ENCODE results near the gene SLC25A19. TPM values are rescaled to one million over a fixed set of nuclear protein-coding genes. Genes with fewer than 3 reads are reported as not detected.

Gene SLC25A19
- 16.2 to 19.6 TPM (median 18.6 TPM) in 5 replicates for total RNA-seq (2022; extraction: Qiagen RNA extraction; ENCODE audit: low read depth)

GRCh38 chr17:75289115-75289831, at the start of gene SLC25A19:
Gene SLC25A19, minus strand, starts transcription at chr17:75289433. Its CDS starts 2,669 bp downstream, at chr17:75286764.

GRCh38 chr17:75270966-75271232, 18.3 kb downstream of the SLC25A19 start, which contains the start of gene MIF4GD:
Gene MIF4GD, minus strand, starts transcription at chr17:75271231. Its CDS starts 1,036 bp downstream, at chr17:75270195.

GRCh38 chr17:75261336-75262111, 27.7 kb downstream of the SLC25A19 start, which contains the start of the genes GGA3 and MRPS7:
Gene GGA3, minus strand, starts transcription at chr17:75261606. Its CDS starts 19 bp downstream, at chr17:75261587.
Gene MRPS7, plus strand, starts transcription at chr17:75261879. Its CDS starts 22 bp downstream, at chr17:75261901.

Other genes starting within 250 kb of the SLC25A19 start
- 492 to 570 TPM (median 501 TPM) in 5 replicates for gene ATP5PD, start 242.5 kb downstream of the SLC25A19 start, total RNA-seq (2022; extraction: Qiagen RNA extraction; ENCODE audit: low read depth)
- gene KCTD2, start 242.2 kb downstream of the SLC25A19 start, total RNA-seq (2022; extraction: Qiagen RNA extraction; ENCODE audit: low read depth): 27.5 to 32.0 TPM (median 31.1 TPM) in 5 replicates
- gene SLC16A5, start 201.5 kb downstream of the SLC25A19 start, total RNA-seq (2022; extraction: Qiagen RNA extraction; ENCODE audit: low read depth): 26.1 to 36.0 TPM (median 31.7 TPM) in 5 replicates
- gene ARMC7, start 179.5 kb downstream of the SLC25A19 start, total RNA-seq (2022; extraction: Qiagen RNA extraction; ENCODE audit: low read depth): 17.1 to 20.9 TPM (median 18.8 TPM) in 5 replicates
- 89.6 to 134 TPM (median 128 TPM) in 5 replicates for gene NT5C, start 157.7 kb downstream of the SLC25A19 start, total RNA-seq (2022; extraction: Qiagen RNA extraction; ENCODE audit: low read depth)
- 739 to 848 TPM (median 789 TPM) in 5 replicates for gene JPT1, start 134.9 kb downstream of the SLC25A19 start, total RNA-seq (2022; extraction: Qiagen RNA extraction; ENCODE audit: low read depth)
- 289 to 400 TPM (median 383 TPM) in 5 replicates for gene SUMO2, start 106.5 kb downstream of the SLC25A19 start, total RNA-seq (2022; extraction: Qiagen RNA extraction; ENCODE audit: low read depth)
- 92.5 to 107 TPM (median 99.5 TPM) in 5 replicates for gene NUP85, start 83.8 kb downstream of the SLC25A19 start, total RNA-seq (2022; extraction: Qiagen RNA extraction; ENCODE audit: low read depth)
- gene GGA3, start 27.8 kb downstream of the SLC25A19 start, total RNA-seq (2022; extraction: Qiagen RNA extraction; ENCODE audit: low read depth): 22.1 to 30.9 TPM (median 28.0 TPM) in 5 replicates
- 147 to 182 TPM (median 171 TPM) in 5 replicates for gene MRPS7, start 27.6 kb downstream of the SLC25A19 start, total RNA-seq (2022; extraction: Qiagen RNA extraction; ENCODE audit: low read depth)
- 31.2 to 36.9 TPM (median 34.7 TPM) in 5 replicates for gene MIF4GD, start 18.2 kb downstream of the SLC25A19 start, total RNA-seq (2022; extraction: Qiagen RNA extraction; ENCODE audit: low read depth)
- 87.9 to 114 TPM (median 99.8 TPM) in 5 replicates for gene GRB2, start 116.2 kb upstream of the SLC25A19 start, total RNA-seq (2022; extraction: Qiagen RNA extraction; ENCODE audit: low read depth)
- 38.2 to 53.1 TPM (median 46.0 TPM) in 5 replicates for gene TMEM94, start 167.2 kb upstream of the SLC25A19 start, total RNA-seq (2022; extraction: Qiagen RNA extraction; ENCODE audit: low read depth)
- 7.2 to 13.6 TPM (median 11.7 TPM) in 5 replicates for gene CASKIN2, start 226.1 kb upstream of the SLC25A19 start, total RNA-seq (2022; extraction: Qiagen RNA extraction; ENCODE audit: low read depth)
- gene TSEN54, start 227.1 kb upstream of the SLC25A19 start, total RNA-seq (2022; extraction: Qiagen RNA extraction; ENCODE audit: low read depth): 30.7 to 45.6 TPM (median 42.3 TPM) in 5 replicates
- gene LLGL2, start 236.3 kb upstream of the SLC25A19 start, total RNA-seq (2022; extraction: Qiagen RNA extraction; ENCODE audit: low read depth): 19.9 to 32.7 TPM (median 28.7 TPM) in 5 replicates

Measured in A549 treated with GW870086 at 1 μM for 4 hours (cell line).